GM23338 (cell line): ENCODE data around the gene CCDC70. TPM values are rescaled to one million over a fixed set of nuclear protein-coding genes. Genes with fewer than 3 reads are reported as not detected.

Experiments used
- ATAC-seq: fragments of 200-7000 bp; cut with Tn5 transposase; 3 replicates; pipeline ENCODE4 v1.9.1; 2020
- DNase-seq: peaks from one replicate; pipeline ENCODE4 v3.0.0-alpha.2; 2015; ENCODE audit warnings: low spot score
- H2AFZ ChIP-seq: fragments of 200-600 bp; sonication (generic); 2 replicates; pipeline ENCODE4 v1.8.0; 2016; ENCODE audit warnings: antibody characterized with exemption, mild to moderate bottlenecking, moderate library complexity
- H3F3A ChIP-seq: fragments of 200-600 bp; sonication (generic); replicated peaks from 2 replicates; pipeline ENCODE4 v1.8.0; 2017; ENCODE audit warnings: antibody characterized with exemption, mixed run types, low read depth
- H3K27ac ChIP-seq: fragments of 200-600 bp; sonication (generic); 2 replicates; pipeline ENCODE4 v1.6.1; 2016; ENCODE audit warnings: low read depth
- H3K27me3 ChIP-seq: fragments of 200-600 bp; sonication (generic); 2 replicates; pipeline ENCODE4 v1.8.0; 2016; ENCODE audit warnings: mild to moderate bottlenecking, mixed run types, moderate library complexity; ENCODE audit not compliant: insufficient read depth
- H3K36me3 ChIP-seq: fragments of 200-600 bp; sonication (generic); 2 replicates; pipeline ENCODE4 v1.8.0; 2016; ENCODE audit warnings: mild to moderate bottlenecking; ENCODE audit not compliant: insufficient read depth
- H3K4me1 ChIP-seq: fragments of 200-600 bp; sonication (generic); 2 replicates; pipeline ENCODE4 v1.8.0; 2016; ENCODE audit warnings: mild to moderate bottlenecking, moderate library complexity; ENCODE audit not compliant: insufficient read depth
- H3K4me2 ChIP-seq: fragments of 200-600 bp; sonication (generic); 2 replicates; pipeline ENCODE4 v1.7.1; 2017; ENCODE audit warnings: mixed run types
- H3K4me3 ChIP-seq: fragments of 200-600 bp; sonication (generic); 2 replicates; pipeline ENCODE4 v1.6.1; 2016; ENCODE audit warnings: mixed run types
- H3K79me2 ChIP-seq: fragments of 200-600 bp; sonication (generic); replicated peaks from 2 replicates; pipeline ENCODE4 v1.8.0; 2017; ENCODE audit warnings: mild to moderate bottlenecking; ENCODE audit not compliant: insufficient read depth
- H3K9me2 ChIP-seq: fragments of 200-600 bp; sonication (generic); 2 replicates; pipeline ENCODE4 v1.8.0; 2017; ENCODE audit not compliant: insufficient read depth
- H4K20me1 ChIP-seq: fragments of 200-600 bp; sonication (generic); replicated peaks from 2 replicates; pipeline ENCODE4 v1.8.0; 2017; ENCODE audit warnings: mild to moderate bottlenecking; ENCODE audit not compliant: insufficient read depth
- H3K27ac Mint-ChIP-seq: 2 replicates; pipeline ENCODE4 v1.8.0; 2020; ENCODE audit warnings: inconsistent platforms, mild to moderate bottlenecking, moderate library complexity, mixed read lengths
- H3K27me3 Mint-ChIP-seq: 3 replicates; pipeline ENCODE4 v1.8.0; 2022; ENCODE audit warnings: low read depth, mild to moderate bottlenecking, moderate library complexity, mixed read lengths, inconsistent platforms; ENCODE audit not compliant: insufficient read depth, poor library complexity
- H3K36me3 Mint-ChIP-seq: 3 replicates; pipeline ENCODE4 v1.8.0; 2021; ENCODE audit warnings: low read depth, mild to moderate bottlenecking, inconsistent platforms, moderate library complexity, mixed read lengths
- H3K4me1 Mint-ChIP-seq: 3 replicates; pipeline ENCODE4 v1.8.0; 2020; ENCODE audit warnings: mild to moderate bottlenecking, inconsistent platforms, mixed read lengths
- H3K4me3 Mint-ChIP-seq: 3 replicates; pipeline ENCODE4 v1.8.0; 2021; ENCODE audit warnings: moderate library complexity, mild to moderate bottlenecking, inconsistent platforms, mixed read lengths
- H3K9me3 Mint-ChIP-seq: 3 replicates; pipeline ENCODE4 v1.8.0; 2020; ENCODE audit warnings: moderate library complexity, mild to moderate bottlenecking, inconsistent platforms, mixed read lengths
- CTCF ChIP-seq, 2 experiments: fragments of 200-600 bp in 1 of 2; sonication (generic) in 1 of 2; conservative IDR thresholded peaks; 2 replicates each; pipeline versions ENCODE4 v1.5.1 to v1.6.1; 2016 to 2017; ENCODE audit warnings: antibody characterized with exemption in 2 of 2, low read depth in 2 of 2, mild to moderate bottlenecking in 2 of 2, moderate library complexity in 1 of 2
- ETS1 ChIP-seq: IDR thresholded peaks from 2 replicates; pipeline ENCODE4 v1.6.1; 2016; ENCODE audit warnings: antibody characterized with exemption
- EZH2 ChIP-seq: fragments of 200-600 bp; sonication (generic); IDR thresholded peaks from one replicate; pipeline ENCODE4 v1.8.0; 2017; ENCODE audit warnings: antibody characterized with exemption, mild to moderate bottlenecking, low read depth; ENCODE audit not compliant: unreplicated experiment
- EZH2phosphoT487 ChIP-seq: fragments of 200-600 bp; sonication (generic); IDR thresholded peaks from one replicate; pipeline ENCODE4 v1.8.1; 2018; ENCODE audit warnings: antibody characterized with exemption; ENCODE audit not compliant: unreplicated experiment
- JUNB ChIP-seq: IDR thresholded peaks from one replicate; pipeline ENCODE4 v1.6.1; 2016; ENCODE audit warnings: antibody characterized with exemption; ENCODE audit not compliant: unreplicated experiment
- NANOG ChIP-seq: IDR thresholded peaks from 2 replicates; pipeline ENCODE4 v1.6.1; 2016; ENCODE audit warnings: antibody characterized with exemption, borderline replicate concordance
- POLR2AphosphoS5 ChIP-seq: IDR thresholded peaks from 2 replicates; pipeline ENCODE4 v1.6.1; 2016; ENCODE audit warnings: antibody characterized with exemption, low read depth
- REST ChIP-seq: IDR thresholded peaks from one replicate; pipeline ENCODE4 v1.6.1; 2018; ENCODE audit warnings: antibody characterized with exemption; ENCODE audit not compliant: unreplicated experiment
- STAT1 ChIP-seq: IDR thresholded peaks from one replicate; pipeline ENCODE4 v1.6.1; 2016; ENCODE audit warnings: antibody characterized with exemption; ENCODE audit not compliant: unreplicated experiment
- ZNF114 ChIP-seq: fragments of 250-450 bp; sonication (Bioruptor Pico); IDR thresholded peaks from 2 replicates; pipeline ENCODE4 v1.5.0; 2020; ENCODE audit warnings: mild to moderate bottlenecking, moderate library complexity
- ZNF331 ChIP-seq: fragments of 250-450 bp; sonication (Bioruptor Pico); IDR thresholded peaks from 2 replicates; pipeline ENCODE4 v1.5.0; 2020; ENCODE audit warnings: low read depth, mild to moderate bottlenecking, moderate library complexity
- polyA plus RNA-seq: library from polyadenylated mRNA; unstranded; fragments of >200 nt; fragmentation: Nextera tagmentation; extraction: Ambion mirVana; gene quantifications from 2 replicates; pipeline ENCODE4 v1.2.1, GENCODE V29; 2016
- total RNA-seq: library from RNA; depleted of rRNA; stranded (reverse); fragments of >200 nt; shearing (Covaris generic); gene quantifications from 2 replicates; pipeline ENCODE4 v1.2.3, GENCODE V29; 2014

Gene CCDC70
- total and polyA plus RNA-seq, 2 experiments from 2014 or later, result not detected

- peaks cover 9% of the 10 kb centered on the region for H3K27me3 Mint-ChIP-seq
- DNase-seq (peak; percentile 72), ATAC-seq (peak; percentile 97)
- no peak overlapping the region for H2AFZ ChIP-seq
- H3K4me2 ChIP-seq, result no peak overlapping the region
- no peaks in the 10 kb centered on the region for H3K36me3 Mint-ChIP-seq
- H3K9me2 ChIP-seq, result no peaks in the 10 kb centered on the region
- H4K20me1 ChIP-seq, result no peaks in the 10 kb centered on the region
- H3F3A ChIP-seq, result no peaks in the 10 kb centered on the region
- H3K4me1 ChIP-seq, result no peaks in the 10 kb centered on the region
- no peak overlapping the region for H3K4me3 ChIP-seq
- peaks cover 11% of the 10 kb centered on the region for H3K4me1 Mint-ChIP-seq
- no peaks in the 10 kb centered on the region for H3K9me3 Mint-ChIP-seq
- peak overlapping the region; percentile 78; the same call in 1 of the 2 replicates for H3K27ac Mint-ChIP-seq
- H3K27me3 ChIP-seq, result no peaks in the 10 kb centered on the region
- H3K27ac ChIP-seq, result no peak overlapping the region
- H3K36me3 ChIP-seq, result no peaks in the 10 kb centered on the region
- no peak overlapping the region for H3K4me3 Mint-ChIP-seq
- no peaks in the 10 kb centered on the region for H3K79me2 ChIP-seq
- TF ChIP-seq REST (no peak), CTCF (conservative IDR thresholded peaks at IDR 0.05; ENCODE audit: low read depth in 2 of 2) (peak; percentile 44 to 60)
These were observed 51.8 kb downstream of the CCDC70 start for GRCh38 chr13:51913421-51914136.

- no peak overlapping the region for H3K27ac Mint-ChIP-seq
- no peak overlapping the region for H2AFZ ChIP-seq
- no peak overlapping the region for H3K27ac ChIP-seq
- H3K4me2 ChIP-seq, result no peak overlapping the region
- DNase-seq (no peak), ATAC-seq (no peak)
- H3K9me3 Mint-ChIP-seq, result no peaks in the 10 kb centered on the region
- no peaks in the 10 kb centered on the region for H3F3A ChIP-seq
- peaks cover 9% of the 10 kb centered on the region for H3K27me3 Mint-ChIP-seq
- H3K4me3 ChIP-seq, result no peak overlapping the region
- no peaks in the 10 kb centered on the region for H3K27me3 ChIP-seq
- H3K4me1 ChIP-seq, result no peaks in the 10 kb centered on the region
- H3K79me2 ChIP-seq, result no peaks in the 10 kb centered on the region
- no peak overlapping the region for H3K4me3 Mint-ChIP-seq
- H3K36me3 ChIP-seq, result no peaks in the 10 kb centered on the region
- no peaks in the 10 kb centered on the region for H3K9me2 ChIP-seq
- H3K4me1 Mint-ChIP-seq, result peaks cover 11% of the 10 kb centered on the region
- no peaks in the 10 kb centered on the region for H3K36me3 Mint-ChIP-seq
- H4K20me1 ChIP-seq, result no peaks in the 10 kb centered on the region
- TF ChIP-seq CTCF (conservative IDR thresholded peaks at IDR 0.05; ENCODE audit: low read depth in 2 of 2) (no peak), JUNB (no peak), STAT1 (no peak), ZNF114 (no peak), POLR2AphosphoS5 (no peak), ETS1 (no peak), NANOG (no peak), EZH2phosphoT487 (no peak), EZH2 (no peak), ZNF331 (no peak), REST (no peak)
These were observed 52.3 kb downstream of the CCDC70 start for GRCh38 chr13:51914137-51914493.
